SK-MEL-5 (cell line): Measurements from ENCODE around the gene KCND2. TPM values are rescaled to one million over a fixed set of nuclear protein-coding genes. Genes with fewer than 3 reads are reported as not detected.

Source experiments
- DNase-seq: peaks from one replicate; pipeline ENCODE4 v3.0.0-alpha.2; 2016; ENCODE audit warnings: low read depth, low spot score
- in situ Hi-C: cut with HindIII; loops from 2 replicates; pipeline ENCODE4 v1.10.0; 2016; ENCODE audit warnings: low sequenced_read_pairs, high pct_unique_total_duplicates, low pct_unique_long_range_greater_than_20kb
- small RNA-seq, 2 experiments: library from RNA; depleted of rRNA; stranded (forward); fragments of <200 nt; gene quantifications; one replicate each; pipeline ENCODE3, GENCODE V24; 2014
- total RNA-seq: library from RNA; depleted of rRNA; stranded (reverse); fragments of >200 nt; shearing (Covaris generic); gene quantifications from 2 replicates; pipeline ENCODE4 v1.2.3, GENCODE V29; 2014

Gene KCND2
- total RNA-seq, 1 experiment from 2014 or later: 0.08 TPM

DNA sequence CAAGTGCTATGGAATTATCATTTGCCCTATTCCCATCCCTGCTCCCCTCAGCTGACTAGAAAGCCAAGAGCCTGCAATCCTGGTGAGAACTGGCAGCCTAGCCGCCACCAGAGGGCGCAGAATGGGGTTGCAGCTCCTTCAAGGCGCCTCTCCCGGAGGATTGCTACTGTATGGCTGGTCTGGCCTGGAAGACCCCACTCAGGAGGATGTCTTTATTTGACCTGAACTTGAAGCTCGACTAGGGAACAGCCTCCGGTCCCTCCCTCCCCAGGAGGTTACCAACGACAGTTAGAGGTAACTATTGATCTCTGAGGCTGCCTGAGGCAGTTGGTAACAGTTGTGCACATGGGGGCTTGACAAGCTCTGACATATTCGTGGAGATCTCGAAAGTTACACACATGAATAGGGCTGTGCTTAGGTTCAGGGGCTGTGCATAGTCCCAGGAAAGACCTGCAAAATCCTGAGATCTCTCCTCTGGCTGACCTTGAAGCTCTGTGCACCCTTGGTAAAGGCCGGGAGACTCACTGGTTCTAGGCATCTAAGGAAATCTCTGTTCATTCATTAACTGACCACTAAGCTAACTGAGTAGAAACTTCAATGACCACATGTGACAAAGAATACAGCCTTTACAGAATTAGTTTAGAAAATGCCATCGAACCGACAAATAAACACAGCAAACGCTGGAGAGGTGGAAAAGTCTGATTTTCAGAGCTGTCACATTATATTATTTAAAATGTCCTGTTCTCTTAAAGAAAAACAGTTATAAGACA is 519.3 kb downstream of the KCND2 start:
- in situ Hi-C loops: no loop called here
- peak; percentile 92 for DNase-seq

DNA sequence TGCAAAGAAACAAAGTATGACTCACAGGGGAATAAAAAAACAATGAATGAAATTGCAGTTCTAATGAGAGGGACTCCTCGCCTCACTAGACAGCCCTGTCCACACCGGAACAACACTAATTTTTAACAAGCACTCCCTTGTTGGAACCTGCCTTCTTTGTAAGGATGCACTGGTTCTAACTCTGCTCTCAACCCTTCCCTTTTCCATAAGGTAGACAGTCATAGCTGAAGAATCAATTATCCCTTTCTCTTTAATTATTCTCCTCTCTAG is 519.8 kb downstream of the KCND2 start:
- in situ Hi-C loops: no loop called here
- peak; percentile 33 for DNase-seq

DNA sequence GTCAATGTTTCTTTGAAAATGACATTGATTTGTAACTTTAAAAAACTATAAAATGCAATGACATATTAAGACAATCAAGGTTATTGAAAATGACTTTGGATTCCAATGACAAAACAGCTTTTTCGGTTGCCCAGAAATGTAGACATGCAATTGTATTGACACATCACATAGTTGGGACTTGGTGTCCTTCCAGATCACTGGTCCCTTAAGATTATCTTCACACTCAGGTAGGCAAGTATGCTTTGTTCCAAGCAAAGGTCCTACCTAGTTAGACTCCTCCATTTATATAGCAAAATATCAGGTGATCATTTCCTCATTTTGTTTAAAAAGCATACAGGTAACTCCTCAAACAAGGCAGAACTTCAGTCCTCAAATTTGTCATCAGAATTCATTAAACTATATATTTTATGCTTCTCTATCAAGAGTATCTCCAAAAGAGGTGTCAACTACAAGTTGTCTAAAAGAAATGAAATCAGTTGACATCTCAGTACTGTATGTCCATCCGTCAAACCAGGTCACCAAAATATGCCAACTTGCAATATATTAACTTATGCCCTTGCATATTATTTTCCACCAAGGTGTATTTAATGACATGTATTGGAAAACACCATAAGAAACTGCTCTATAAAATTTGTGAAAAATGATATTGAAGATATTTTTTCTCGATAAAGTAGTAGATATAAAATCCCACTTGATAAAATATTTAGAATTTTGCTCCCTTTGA is 520.4 kb downstream of the KCND2 start:
- in situ Hi-C loops: no loop called here
- DNase-seq: no peak

DNA sequence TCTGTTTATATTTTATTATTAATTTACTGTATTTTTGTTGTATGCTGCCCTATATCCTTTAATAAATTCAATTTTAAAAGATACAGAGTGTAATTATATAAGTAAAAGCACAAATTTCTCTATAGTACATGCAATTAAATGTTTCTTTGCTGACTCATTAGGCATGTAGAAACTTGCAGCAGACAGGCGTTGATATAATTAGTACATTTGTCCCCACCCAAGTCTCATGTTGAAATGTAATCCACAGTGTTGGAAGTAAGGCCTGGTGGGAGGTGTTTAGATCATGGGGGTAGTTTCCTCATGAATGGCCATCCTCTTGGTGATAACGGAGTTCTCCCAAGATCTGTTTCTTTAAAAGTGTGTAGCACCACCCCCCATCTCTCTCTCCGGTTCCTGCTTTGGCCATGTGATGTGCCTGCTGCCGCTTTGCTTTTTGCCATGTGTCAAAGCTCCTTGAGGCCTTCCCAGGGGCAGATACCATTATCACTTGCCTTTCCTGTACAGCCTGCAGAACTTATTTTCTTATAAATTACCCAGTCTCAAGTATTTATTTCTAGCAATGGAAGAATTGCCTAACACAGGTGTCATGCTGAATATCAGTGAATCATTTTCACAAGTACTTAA is 521.2 kb downstream of the KCND2 start:
- no peak for DNase-seq
- in situ Hi-C loops: no loop called here

DNA sequence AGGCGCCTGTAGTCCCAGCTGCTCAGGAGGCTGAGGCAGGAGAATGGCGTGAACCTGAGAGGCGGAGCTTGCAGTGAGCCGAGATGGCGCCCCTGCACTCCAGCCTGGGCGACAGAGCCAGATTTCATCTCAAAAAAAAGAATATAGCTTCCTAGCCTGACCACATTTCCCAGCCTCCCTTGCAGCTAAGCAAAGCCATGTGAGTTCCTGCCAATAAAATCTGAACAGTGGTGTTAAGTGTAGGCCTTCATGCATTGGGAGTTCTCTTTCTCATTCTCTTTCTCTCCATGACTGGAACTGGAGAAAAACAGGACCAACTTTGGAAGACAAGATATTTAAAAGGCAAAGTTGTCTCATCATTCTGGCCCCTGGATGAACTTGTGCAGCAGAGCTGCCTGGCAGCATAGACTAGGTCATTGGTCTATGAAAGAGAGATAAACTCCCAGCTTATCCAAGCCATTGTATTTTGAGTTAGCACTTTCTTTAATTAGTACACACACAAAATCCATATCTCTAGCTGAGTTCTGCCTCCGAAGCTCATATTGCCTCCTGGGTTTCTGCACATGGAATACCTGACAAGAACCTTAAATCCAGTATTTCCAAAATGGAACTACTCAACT is 524.2 kb downstream of the KCND2 start:
- DNase-seq: no peak
- in situ Hi-C loops: no loop called here

DNA sequence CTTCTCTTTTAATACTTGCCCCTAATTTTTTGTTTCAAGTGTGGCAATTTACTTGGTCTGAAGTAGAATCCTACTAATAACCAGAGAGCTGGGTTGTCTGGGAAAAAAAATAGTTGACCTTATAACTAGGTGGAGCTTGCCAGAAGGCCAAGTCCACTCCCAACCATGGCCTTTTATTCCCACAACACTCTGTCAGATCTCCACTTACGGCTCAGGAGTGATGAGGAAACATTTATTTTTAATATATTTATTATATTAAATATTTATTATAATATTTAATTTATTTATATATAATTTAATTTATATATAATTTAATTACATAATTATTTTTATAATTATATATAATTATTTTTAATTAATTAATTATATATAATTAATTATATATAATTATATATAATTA is 526.2 kb downstream of the KCND2 start:
- in situ Hi-C loops: no loop called here
- no peak for DNase-seq

Small RNAs within 50 kb of the gene (small RNA-seq; reads per million reads assigned to genes)
- gene RNU6-581P: 0 reads per million in 2 experiments
